Spleen (tissue), 11 donors: Measurements from ENCODE around the gene ERFE. TPM values are rescaled to one million over a fixed set of nuclear protein-coding genes. Genes with fewer than 3 reads are reported as not detected.
A peak's percentile ranks its signal among the peaks of the same experiment; 100 is the strongest.

Experiments
- DNase-seq: peaks from one replicate; pipeline ENCODE4 v3.0.0-alpha.2; 2020
- H3K27ac ChIP-seq, 8 donors: fragments of 200-600 bp; sonication (generic) in 7 of 8; 1 replicate in 4 of 8; 2 replicates in 4 of 8; pipeline versions ENCODE4 v1.5.0 to v1.8.0; 2016 to 2021; ENCODE audit warnings: inconsistent platforms in 4 of 8, mild to moderate bottlenecking in 4 of 8, moderate library complexity in 1 of 8
- H3K27me3 ChIP-seq, 7 donors: fragments of 200-600 bp; sonication (generic) in 6 of 7; replicated peaks in 1 of 7; 1 replicate in 4 of 7; 2 replicates in 3 of 7; pipeline versions ENCODE4 v1.5.0 to v1.8.0; 2016 to 2021; ENCODE audit warnings: inconsistent platforms in 3 of 7, mild to moderate bottlenecking in 1 of 7
- H3K36me3 ChIP-seq, 6 donors: fragments of 200-600 bp; sonication (generic) in 5 of 6; 1 replicate in 4 of 6; 2 replicates in 2 of 6; pipeline versions ENCODE4 v1.5.0 to v1.8.0; 2016 to 2021; ENCODE audit warnings: inconsistent platforms in 2 of 6
- H3K4me1 ChIP-seq, 6 donors: fragments of 200-600 bp; sonication (generic) in 5 of 6; 1 replicate in 3 of 6; 2 replicates in 3 of 6; pipeline versions ENCODE4 v1.5.0 to v1.8.0; 2016 to 2021; ENCODE audit warnings: inconsistent platforms in 3 of 6
- H3K4me3 ChIP-seq, 8 donors: fragments of 200-600 bp; sonication (generic) in 7 of 8; 1 replicate in 4 of 8; 2 replicates in 4 of 8; pipeline versions ENCODE4 v1.5.0 to v1.8.0; 2016 to 2021; ENCODE audit warnings: inconsistent platforms in 4 of 8, mild to moderate bottlenecking in 4 of 8, moderate library complexity in 2 of 8
- H3K9me3 ChIP-seq, 8 donors: fragments of 200-600 bp; sonication (generic) in 7 of 8; 1 replicate in 4 of 8; 2 replicates in 4 of 8; pipeline versions ENCODE4 v1.5.0 to v1.8.0; 2016 to 2021; ENCODE audit warnings: inconsistent platforms in 4 of 8
- CTCF ChIP-seq, 11 experiments: fragments of 200-600 bp in 7 of 11; fragments of 450-650 bp in 4 of 11; sonication (generic) in 4 of 11; IDR thresholded peaks in 8 of 11; conservative IDR thresholded peaks in 3 of 11; 1 replicate in 7 of 11; 2 replicates in 4 of 11; pipeline versions ENCODE4 v1.4.0 to v1.8.0; 2016 to 2021; ENCODE audit warnings: antibody characterized with exemption in 11 of 11, inconsistent platforms in 4 of 11, mild to moderate bottlenecking in 1 of 11
- POLR2A ChIP-seq, 3 donors: fragments of 450-650 bp; IDR thresholded peaks; one replicate each; pipeline ENCODE4 v1.5.1; 2017; ENCODE audit warnings: antibody characterized with exemption in 3 of 3, mild to moderate bottlenecking in 1 of 3
- POLR2AphosphoS5 ChIP-seq, 3 donors: sonication (generic); formaldehyde crosslinking; IDR thresholded peaks; one replicate each; pipeline ENCODE4 v1.5.1; 2017; ENCODE audit warnings: antibody characterized with exemption in 3 of 3
- WGBS, 5 donors: extraction: QIAGEN DNeasy Blood & Tissue Kit in 3 of 5; methylation state at CpG; one replicate each; pipeline versions ENCODE4 v1.1.5 to v1.1.7; 2013 to 2018; 5-methylcytosine and 5-hydroxymethylcytosine counted together
- intact Hi-C: fragments of 100-400 bp; cut with DNase I; formaldehyde crosslinking; loops from one replicate; pipeline ENCODE4 v1.15.0; 2023; ENCODE audit warnings: low total_unique reads
- polyA plus RNA-seq, 3 donors: library from polyadenylated mRNA; stranded (reverse); fragments of 200-250 nt; gene quantifications; one replicate each; pipeline ENCODE4 v1.2.1, GENCODE V29; 2013
- total RNA-seq, 7 donors: library from RNA; depleted of rRNA in 3 of 7; stranded (reverse); fragments of >200 nt in 3 of 7; fragmentation: NEBNext Ultra II Directional in 4 of 7; extraction: Animal tissue kit (Norgen Biotek cat#: 25700) in 4 of 7; gene quantifications; one replicate each; pipeline versions ENCODE4 v1.1.0 to v1.2.1, GENCODE V29; 2016 to 2021
- donor health status: healthy with polysubstance abuse.
- donor health status: DM: no; HTN: no; CAD: no; lungs with moderate emphysema.
- donor health status: DM: no; HTN: no; CAD: no.
- donor health status: Bipolar disorder and iron deficiency.
- donor health status: healthy.
- donor health status: DM: no; HTN: no; CAD: no.
- donor health status: DM: yes; HTN: yes; CAD: no.

The ERFE gene
- total and polyA plus RNA-seq, 10 donors, result 0.06 to 11.0 (median 1.2) TPM

DNA sequence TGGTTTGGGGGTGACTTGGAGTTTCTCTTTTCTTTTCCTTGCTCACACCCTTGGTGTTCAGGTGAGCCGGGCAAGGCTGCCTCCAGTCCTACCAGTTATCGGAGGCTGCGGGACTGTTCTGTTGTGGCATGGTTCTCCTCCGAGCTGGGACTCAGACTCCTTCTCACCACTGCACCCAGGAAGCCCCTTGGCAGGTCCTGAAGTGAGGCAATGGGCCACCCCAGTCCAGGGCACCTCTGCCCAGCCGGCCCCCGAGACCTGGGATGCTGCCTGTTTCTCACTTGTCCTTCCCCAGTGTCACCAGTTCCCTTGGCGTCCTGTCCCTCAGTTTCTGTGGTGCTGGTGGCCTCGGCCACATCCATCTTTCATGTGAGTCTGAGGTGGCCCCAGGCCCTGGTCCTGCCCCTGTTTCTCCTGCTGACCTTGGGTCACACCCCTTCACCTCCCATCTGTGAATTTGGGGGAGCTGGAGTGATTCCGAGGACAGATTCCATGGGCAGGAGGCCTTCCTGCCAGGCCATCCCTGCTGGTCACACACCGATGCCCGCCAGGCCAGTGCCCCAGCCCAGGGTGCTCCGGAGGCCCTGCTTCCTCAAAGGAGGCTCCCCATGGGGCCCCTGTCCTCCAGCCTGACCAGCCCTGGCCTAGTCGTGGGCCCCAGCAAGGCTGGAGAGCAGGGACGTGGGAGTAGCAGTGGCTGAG lies 26.9 kb upstream of the ERFE start:
- WGBS, 5 donors, result 83 to 92% (median 91%) methylated on average over 12 to 14 of the region's 14 CpGs
- intact Hi-C loops, result no loop called here
- Histone ChIP-seq H3K4me1 (peaks cover 0 to 6% (median 2%) of the 10 kb centered on the region in 6 donors), H3K9me3 (no peaks in the 10 kb centered on the region), H3K36me3 (no peaks in the 10 kb centered on the region), H3K27me3 (peaks cover 0 to 5% (median 0%) of the 10 kb centered on the region in 7 donors), H3K27ac (no peak overlapping the region), H3K4me3 (no peak overlapping the region)
- DNase-seq, result peak; percentile 58
- TF ChIP-seq POLR2AphosphoS5 (IDR thresholded peaks at IDR 0.05), result no peak
- TF ChIP-seq CTCF (IDR thresholded peaks at IDR 0.05 in 8 of 11, conservative IDR thresholded peaks at IDR 0.05 in 3 of 11), result no peak
- TF ChIP-seq POLR2A (IDR thresholded peaks at IDR 0.05), result no peak

DNA sequence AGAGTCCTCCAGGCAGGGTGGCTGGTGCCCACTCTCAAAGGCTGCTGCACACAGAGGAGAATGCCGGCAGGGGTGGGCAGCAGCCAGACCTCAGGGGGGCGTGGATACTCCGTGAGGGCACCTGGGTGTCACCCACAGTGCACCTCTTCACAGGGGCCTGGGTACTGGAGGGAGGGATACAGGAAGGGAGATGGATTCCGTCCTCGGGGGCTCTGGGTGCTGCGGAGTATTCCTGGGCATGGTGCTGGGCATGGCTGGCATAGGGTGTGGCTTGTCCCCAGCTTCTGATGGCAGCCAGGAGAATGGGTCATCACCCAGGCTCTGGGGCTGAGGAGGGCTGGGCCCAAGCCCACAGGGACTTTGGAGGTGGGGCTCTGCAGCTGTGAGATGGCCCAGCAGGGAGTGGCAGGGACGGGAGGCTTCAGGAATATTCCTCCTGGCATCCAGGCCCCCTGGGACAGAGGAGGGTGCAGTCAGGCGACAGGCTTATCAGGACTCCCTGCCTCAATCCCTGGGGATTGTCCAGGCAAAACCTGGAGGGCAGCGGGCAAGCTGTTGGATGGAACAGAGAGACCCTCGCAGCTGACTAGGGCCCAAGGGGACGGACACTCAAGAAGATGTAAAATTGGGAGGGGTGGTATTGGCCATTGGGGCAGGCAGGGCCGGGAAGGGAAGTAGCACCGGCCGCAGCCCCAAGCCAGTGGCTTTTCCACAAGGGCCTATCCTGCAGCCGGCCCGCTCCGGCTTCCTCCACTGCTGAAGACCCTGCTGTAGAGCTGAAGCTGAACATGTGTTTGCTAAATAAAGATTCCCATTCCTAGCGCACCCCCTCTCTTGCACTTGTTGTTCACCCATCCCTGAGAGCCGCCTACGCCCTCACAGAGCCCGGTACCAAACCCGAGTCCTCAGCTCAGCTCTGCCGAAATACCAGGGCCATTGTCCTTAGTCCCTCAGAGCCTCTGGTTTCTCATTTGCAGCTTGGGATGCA lies 26.0 kb upstream of the ERFE start:
- H3K4me3 ChIP-seq, result no peak overlapping the region
- no peaks in the 10 kb centered on the region for H3K9me3 ChIP-seq
- no peaks in the 10 kb centered on the region for H3K36me3 ChIP-seq
- intact Hi-C loops, result no loop called here
- WGBS, 5 donors, result 89 to 94% (median 92%) methylated on average over 22 to 23 of the region's 23 CpGs
- DNase-seq, result peak; percentile 52
- TF ChIP-seq CTCF (IDR thresholded peaks at IDR 0.05 in 8 of 11, conservative IDR thresholded peaks at IDR 0.05 in 3 of 11) (no peak), POLR2A (IDR thresholded peaks at IDR 0.05) (no peak), POLR2AphosphoS5 (IDR thresholded peaks at IDR 0.05) (no peak)
- H3K27me3 ChIP-seq, result peaks cover 0 to 5% (median 0%) of the 10 kb centered on the region in 7 donors
- H3K4me1 ChIP-seq, result no peaks in the 10 kb centered on the region
- no peak overlapping the region for H3K27ac ChIP-seq

- 63 to 80% (median 73%) methylated on average over 10 to 14 of the region's 14 CpGs for WGBS, 5 donors
Observed at GRCh38 chr2:238133499-238134392, 25.0 kb upstream of the ERFE start.

More at GRCh38 chr2:238133499-238134392, 25.0 kb upstream of the ERFE start:
- intact Hi-C loops, result no loop called here
- Histone ChIP-seq H3K27ac (no peak overlapping the region), H3K4me1 (peaks cover 0 to 9% (median 3%) of the 10 kb centered on the region in 6 donors), H3K27me3 (peaks cover 0 to 3% (median 0%) of the 10 kb centered on the region in 7 donors), H3K36me3 (no peaks in the 10 kb centered on the region), H3K9me3 (no peaks in the 10 kb centered on the region), H3K4me3 (no peak overlapping the region)
- peak; percentile 51 for DNase-seq
- TF ChIP-seq POLR2A (IDR thresholded peaks at IDR 0.05) (no peak), CTCF (IDR thresholded peaks at IDR 0.05 in 8 of 11, conservative IDR thresholded peaks at IDR 0.05 in 3 of 11) (no peak), POLR2AphosphoS5 (IDR thresholded peaks at IDR 0.05) (no peak)
